Left ventricle myocardium inferior (tissue), 1 donor: ENCODE measurements around the gene WASF1. TPM values are rescaled to one million over a fixed set of nuclear protein-coding genes. Genes with fewer than 3 reads are reported as not detected.

Experiments
- DNase-seq: peaks from one replicate; pipeline ENCODE4 v3.0.0-alpha.2; 2020
- H3K27ac ChIP-seq: fragments of 200-600 bp; replicated peaks from 2 replicates; pipeline ENCODE4 v1.8.0; 2021
- H3K27me3 ChIP-seq: fragments of 200-600 bp; 2 replicates; pipeline ENCODE4 v1.8.0; 2021; ENCODE audit warnings: low read depth
- H3K36me3 ChIP-seq: fragments of 200-600 bp; 2 replicates; pipeline ENCODE4 v1.8.0; 2021
- H3K4me1 ChIP-seq: fragments of 200-600 bp; 2 replicates; pipeline ENCODE4 v1.8.0; 2021
- H3K4me3 ChIP-seq: fragments of 200-600 bp; 2 replicates; pipeline ENCODE4 v1.8.0; 2021; ENCODE audit warnings: mild to moderate bottlenecking, moderate library complexity
- H3K9me3 ChIP-seq: fragments of 200-600 bp; replicated peaks from 2 replicates; pipeline ENCODE4 v1.8.0; 2021
- CTCF ChIP-seq: fragments of 200-600 bp; IDR thresholded peaks from 2 replicates; pipeline ENCODE4 v1.8.0; 2021; ENCODE audit warnings: antibody characterized with exemption, mild to moderate bottlenecking, borderline replicate concordance
- intact Hi-C: fragments of 100-400 bp; cut with micrococcal nuclease; formaldehyde crosslinking; loops from one replicate; pipeline ENCODE4 v1.11.0; 2022
- total RNA-seq: library from RNA; stranded (reverse); fragmentation: NEBNext Ultra II Directional; extraction: Animal tissue kit (Norgen Biotek cat#: 25700); gene quantifications from one replicate; pipeline ENCODE4 v1.2.1, GENCODE V29; 2021
- donor health status: DM: no; HTN: yes; CAD: no; lungs with severe emphysema.

Gene WASF1
- total RNA-seq, 1 donor from 2014 or later, result 0.80 TPM

- Histone ChIP-seq H3K4me3 (no peak overlapping the region), H3K9me3 (no peaks in the 10 kb centered on the region), H3K36me3 (peaks cover 13% of the 10 kb centered on the region), H3K27ac (no peak overlapping the region), H3K27me3 (no peaks in the 10 kb centered on the region), H3K4me1 (peaks cover 8% of the 10 kb centered on the region)
- no peak for DNase-seq
- TF ChIP-seq CTCF, result no peak
- intact Hi-C loops, result no loop called here
These were observed 17.4 kb upstream of the WASF1 start for GRCh38 chr6:110196874-110197273.

GRCh38 chr6:110195639-110196038 lies 16.2 kb upstream of the WASF1 start:
- no peaks in the 10 kb centered on the region for H3K9me3 ChIP-seq
- no peak overlapping the region for H3K4me3 ChIP-seq
- no peak for DNase-seq
- H3K27me3 ChIP-seq, result no peaks in the 10 kb centered on the region
- H3K36me3 ChIP-seq, result peaks cover 13% of the 10 kb centered on the region
- no peak for TF ChIP-seq CTCF
- intact Hi-C loops, result no loop called here
- no peak overlapping the region for H3K27ac ChIP-seq
- H3K4me1 ChIP-seq, result peaks cover 16% of the 10 kb centered on the region

GRCh38 chr6:110191477-110191876 lies 12.0 kb upstream of the WASF1 start:
- no peak for TF ChIP-seq CTCF
- intact Hi-C loops, result no loop called here
- Histone ChIP-seq H3K4me3 (no peak overlapping the region), H3K36me3 (peaks cover 13% of the 10 kb centered on the region), H3K27me3 (no peaks in the 10 kb centered on the region), H3K9me3 (no peaks in the 10 kb centered on the region), H3K27ac (no peak overlapping the region), H3K4me1 (peaks cover 46% of the 10 kb centered on the region)
- no peak for DNase-seq

GRCh38 chr6:110190726-110191125 lies 11.3 kb upstream of the WASF1 start:
- TF ChIP-seq CTCF, result no peak
- Histone ChIP-seq H3K27me3 (no peaks in the 10 kb centered on the region), H3K27ac (no peak overlapping the region), H3K4me3 (no peak overlapping the region), H3K9me3 (no peaks in the 10 kb centered on the region), H3K36me3 (peaks cover 13% of the 10 kb centered on the region), H3K4me1 (peaks cover 53% of the 10 kb centered on the region)
- intact Hi-C loops, result no loop called here
- DNase-seq, result no peak

GRCh38 chr6:110188791-110189190 lies 9.3 kb upstream of the WASF1 start:
- Histone ChIP-seq H3K27me3 (no peaks in the 10 kb centered on the region), H3K27ac (no peak overlapping the region), H3K4me3 (no peak overlapping the region), H3K36me3 (peaks cover 4% of the 10 kb centered on the region), H3K4me1 (peaks cover 67% of the 10 kb centered on the region), H3K9me3 (no peaks in the 10 kb centered on the region)
- intact Hi-C loops, result no loop called here
- TF ChIP-seq CTCF, result no peak
- no peak for DNase-seq

- TF ChIP-seq CTCF, result no peak
- H3K27me3 ChIP-seq, result no peaks in the 10 kb centered on the region
- no peak for DNase-seq
- no peak overlapping the region for H3K27ac ChIP-seq
- intact Hi-C loops, result no loop called here
- H3K4me3 ChIP-seq, result no peak overlapping the region
- no peaks in the 10 kb centered on the region for H3K9me3 ChIP-seq
- peaks cover 83% of the 10 kb centered on the region for H3K4me1 ChIP-seq
- H3K36me3 ChIP-seq, result no peaks in the 10 kb centered on the region
These were observed 6.4 kb upstream of the WASF1 start for GRCh38 chr6:110185879-110186278.
